ENCODE data around the gene DNAJB5.
"Not testable (repeated sequence)": the region's sequence is repeated elsewhere in the genome, so short reads cannot be mapped to it uniquely, and the experiment has no call there.

DNA sequence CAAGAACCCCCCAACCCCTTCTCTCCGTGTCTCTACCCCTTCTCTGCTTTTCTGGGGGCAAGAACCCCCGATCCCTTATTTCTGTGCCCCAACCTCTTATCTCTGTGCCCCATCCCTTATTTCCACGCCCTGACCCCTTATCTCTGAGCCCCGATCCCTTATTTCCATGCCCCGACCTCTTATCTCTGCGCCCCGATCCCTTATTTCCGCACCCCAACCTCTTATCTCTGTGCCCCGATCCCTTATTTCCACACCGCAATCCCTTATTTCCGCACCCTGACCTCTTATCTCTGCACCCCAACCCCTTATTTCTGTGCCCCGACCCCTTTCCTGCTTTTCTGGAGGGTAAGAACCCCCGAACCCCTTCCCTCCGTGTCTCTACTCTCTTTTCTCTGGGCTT, 14.8 kb downstream of the DNAJB5 start:
- TF ChIP-seq, protein P1, sequence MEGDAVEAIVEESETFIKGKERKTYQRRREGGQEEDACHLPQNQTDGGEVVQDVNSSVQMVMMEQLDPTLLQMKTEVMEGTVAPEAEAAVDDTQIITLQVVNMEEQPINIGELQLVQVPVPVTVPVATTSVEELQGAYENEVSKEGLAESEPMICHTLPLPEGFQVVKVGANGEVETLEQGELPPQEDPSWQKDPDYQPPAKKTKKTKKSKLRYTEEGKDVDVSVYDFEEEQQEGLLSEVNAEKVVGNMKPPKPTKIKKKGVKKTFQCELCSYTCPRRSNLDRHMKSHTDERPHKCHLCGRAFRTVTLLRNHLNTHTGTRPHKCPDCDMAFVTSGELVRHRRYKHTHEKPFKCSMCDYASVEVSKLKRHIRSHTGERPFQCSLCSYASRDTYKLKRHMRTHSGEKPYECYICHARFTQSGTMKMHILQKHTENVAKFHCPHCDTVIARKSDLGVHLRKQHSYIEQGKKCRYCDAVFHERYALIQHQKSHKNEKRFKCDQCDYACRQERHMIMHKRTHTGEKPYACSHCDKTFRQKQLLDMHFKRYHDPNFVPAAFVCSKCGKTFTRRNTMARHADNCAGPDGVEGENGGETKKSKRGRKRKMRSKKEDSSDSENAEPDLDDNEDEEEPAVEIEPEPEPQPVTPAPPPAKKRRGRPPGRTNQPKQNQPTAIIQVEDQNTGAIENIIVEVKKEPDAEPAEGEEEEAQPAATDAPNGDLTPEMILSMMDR (IDR thresholded peaks at IDR 0.05): not testable (repeated sequence)
- not testable (repeated sequence) for TF ChIP-seq POLR2A (IDR thresholded peaks at IDR 0.05)

Measured in Peyer's patch (tissue), 4 donors.